HG02610 (cell line): ENCODE measurements around the gene CLTCL1.
"Not testable (repeated sequence)": the region's sequence is repeated elsewhere in the genome, so short reads cannot be mapped to it uniquely, and the experiment has no call there.

Source experiments
- ATAC-seq: cut with Tn5 transposase; IDR thresholded peaks from one replicate; pipeline ENCODE4 v1.9.1; 2021; ENCODE audit warnings: mild to moderate bottlenecking, moderate library complexity; ENCODE audit not compliant: unreplicated experiment

Gene CLTCL1

GRCh38 chr22:19220867-19221266 is 70.7 kb downstream of the CLTCL1 start:
- no peak for ATAC-seq

- no peak for ATAC-seq
Measured at GRCh38 chr22:19218541-19219233, 72.8 kb downstream of the CLTCL1 start.

- ATAC-seq, result no peak
Measured at GRCh38 chr22:19216579-19216978, 74.9 kb downstream of the CLTCL1 start.

GRCh38 chr22:19215360-19215759 is 76.2 kb downstream of the CLTCL1 start:
- ATAC-seq, result no peak

- no peak for ATAC-seq
Measured at GRCh38 chr22:19214078-19214473, 77.4 kb downstream of the CLTCL1 start.

GRCh38 chr22:19213442-19214077 is 78.0 kb downstream of the CLTCL1 start:
- no peak for ATAC-seq

- ATAC-seq, result no peak
Measured at GRCh38 chr22:19213001-19213400, 78.5 kb downstream of the CLTCL1 start.

GRCh38 chr22:19212302-19212870 is 79.1 kb downstream of the CLTCL1 start:
- ATAC-seq, result no peak

- no peak for ATAC-seq
Measured at GRCh38 chr22:19210188-19210587, 81.3 kb downstream of the CLTCL1 start.

GRCh38 chr22:19208287-19208847 is 83.2 kb downstream of the CLTCL1 start:
- ATAC-seq, result no peak

- no peak for ATAC-seq
Measured at GRCh38 chr22:19207884-19208283, 83.6 kb downstream of the CLTCL1 start.

- no peak for ATAC-seq
Measured at GRCh38 chr22:19207401-19207808, 84.1 kb downstream of the CLTCL1 start.

- ATAC-seq, result no peak
Measured at GRCh38 chr22:19206287-19206686, 85.2 kb downstream of the CLTCL1 start.

- ATAC-seq, result no peak
Measured at GRCh38 chr22:19204640-19205039, 86.9 kb downstream of the CLTCL1 start.

- no peak for ATAC-seq
Measured at GRCh38 chr22:19203834-19204233, 87.7 kb downstream of the CLTCL1 start.

GRCh38 chr22:19202799-19203186 is 88.7 kb downstream of the CLTCL1 start:
- not testable (repeated sequence) for ATAC-seq

- ATAC-seq, result no peak
Measured at GRCh38 chr22:19201869-19202798, 89.4 kb downstream of the CLTCL1 start.

GRCh38 chr22:19201130-19201868 is 90.2 kb downstream of the CLTCL1 start:
- no peak for ATAC-seq

- ATAC-seq, result no peak
Measured at GRCh38 chr22:19199479-19199878, 92.0 kb downstream of the CLTCL1 start.
